ENCODE data around the gene GPS2. TPM values are rescaled to one million over a fixed set of nuclear protein-coding genes. Genes with fewer than 3 reads are reported as not detected.

GPS2 gene
- total RNA-seq, 1 donor from 2014 or later = 76.0 TPM

- Histone ChIP-seq H3K27me3 (ENCODE audit: control insufficient read depth, insufficient read depth, low read length) (peaks cover 47% of the 10 kb centered on the region), H3K4me3 (ENCODE audit: low read depth, low read length) (peak overlapping the region; percentile 31), H3K36me3 (ENCODE audit: control insufficient read depth, insufficient read depth, low read length) (no peaks in the 10 kb centered on the region)
- TF ChIP-seq, protein P1, sequence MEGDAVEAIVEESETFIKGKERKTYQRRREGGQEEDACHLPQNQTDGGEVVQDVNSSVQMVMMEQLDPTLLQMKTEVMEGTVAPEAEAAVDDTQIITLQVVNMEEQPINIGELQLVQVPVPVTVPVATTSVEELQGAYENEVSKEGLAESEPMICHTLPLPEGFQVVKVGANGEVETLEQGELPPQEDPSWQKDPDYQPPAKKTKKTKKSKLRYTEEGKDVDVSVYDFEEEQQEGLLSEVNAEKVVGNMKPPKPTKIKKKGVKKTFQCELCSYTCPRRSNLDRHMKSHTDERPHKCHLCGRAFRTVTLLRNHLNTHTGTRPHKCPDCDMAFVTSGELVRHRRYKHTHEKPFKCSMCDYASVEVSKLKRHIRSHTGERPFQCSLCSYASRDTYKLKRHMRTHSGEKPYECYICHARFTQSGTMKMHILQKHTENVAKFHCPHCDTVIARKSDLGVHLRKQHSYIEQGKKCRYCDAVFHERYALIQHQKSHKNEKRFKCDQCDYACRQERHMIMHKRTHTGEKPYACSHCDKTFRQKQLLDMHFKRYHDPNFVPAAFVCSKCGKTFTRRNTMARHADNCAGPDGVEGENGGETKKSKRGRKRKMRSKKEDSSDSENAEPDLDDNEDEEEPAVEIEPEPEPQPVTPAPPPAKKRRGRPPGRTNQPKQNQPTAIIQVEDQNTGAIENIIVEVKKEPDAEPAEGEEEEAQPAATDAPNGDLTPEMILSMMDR (IDR thresholded peaks at IDR 0.05; ENCODE audit: insufficient read depth, low read length, poor library complexity, severe bottlenecking) = no peak
- no peak for DNase-seq (ENCODE audit: low read depth)
Observed at GRCh38 chr17:7281953-7282751, 33.0 kb downstream of the GPS2 start.

- Histone ChIP-seq H3K36me3 (ENCODE audit: control insufficient read depth, insufficient read depth, low read length) (no peaks in the 10 kb centered on the region), H3K27me3 (ENCODE audit: control insufficient read depth, insufficient read depth, low read length) (peaks cover 40% of the 10 kb centered on the region), H3K4me3 (ENCODE audit: low read depth, low read length) (peak within 1 kb of the TSS; percentile 31)
- TF ChIP-seq, protein P1 (IDR thresholded peaks at IDR 0.05; ENCODE audit: insufficient read depth, low read length, poor library complexity, severe bottlenecking) = no peak
- peak; percentile 62 for DNase-seq (ENCODE audit: low read depth)
Observed at GRCh38 chr17:7281074-7281952, 33.8 kb downstream of the GPS2 start, which contains the start of gene SLC2A4. SLC2A4 (plus strand) TSS chr17:7281718; CDS start chr17:7281935, 217 bp downstream.

DNA sequence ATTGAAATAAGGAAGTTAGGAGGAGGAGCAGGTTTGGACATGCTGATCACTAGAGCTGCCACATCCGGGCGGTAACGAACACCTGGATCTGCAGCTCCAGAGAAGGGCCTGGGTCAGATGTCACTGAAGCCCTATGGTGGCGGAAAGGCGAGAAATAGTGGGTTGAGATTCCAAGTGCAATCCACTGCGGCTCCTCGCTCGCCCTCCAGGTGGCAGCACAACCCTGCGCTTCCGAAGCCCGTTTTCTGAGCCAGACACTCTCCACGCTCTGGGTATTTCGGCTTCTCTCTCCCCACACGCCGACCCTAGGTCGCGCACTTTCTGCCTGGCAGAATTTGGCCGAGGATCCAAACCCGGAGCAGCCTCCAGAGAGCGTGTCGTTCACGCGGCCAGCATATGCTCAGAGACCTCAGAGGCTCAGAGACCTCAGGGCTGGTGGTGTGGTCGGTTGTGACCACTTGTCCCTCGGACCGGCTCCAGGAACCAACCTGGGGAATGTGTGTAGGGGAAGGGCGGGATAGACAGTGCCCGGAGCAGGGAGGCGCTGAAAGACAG lies 34.6 kb downstream of the GPS2 start:
- Histone ChIP-seq H3K36me3 (ENCODE audit: control insufficient read depth, insufficient read depth, low read length) (no peaks in the 10 kb centered on the region), H3K27me3 (ENCODE audit: control insufficient read depth, insufficient read depth, low read length) (peaks cover 34% of the 10 kb centered on the region), H3K4me3 (ENCODE audit: low read depth, low read length) (no peak overlapping the region)
- TF ChIP-seq, protein P1 (IDR thresholded peaks at IDR 0.05; ENCODE audit: insufficient read depth, low read length, poor library complexity, severe bottlenecking) = peak; percentile 93
- no peak for DNase-seq (ENCODE audit: low read depth)

- Histone ChIP-seq H3K4me3 (ENCODE audit: low read depth, low read length) (no peak overlapping the region), H3K36me3 (ENCODE audit: control insufficient read depth, insufficient read depth, low read length) (no peaks in the 10 kb centered on the region), H3K27me3 (ENCODE audit: control insufficient read depth, insufficient read depth, low read length) (peaks cover 28% of the 10 kb centered on the region)
- TF ChIP-seq, protein P1 (IDR thresholded peaks at IDR 0.05; ENCODE audit: insufficient read depth, low read length, poor library complexity, severe bottlenecking) = no peak
- DNase-seq (ENCODE audit: low read depth) = no peak
Observed at GRCh38 chr17:7279448-7279847, 35.7 kb downstream of the GPS2 start.

- no peak for DNase-seq (ENCODE audit: low read depth)
- TF ChIP-seq, protein P1 (IDR thresholded peaks at IDR 0.05; ENCODE audit: insufficient read depth, low read length, poor library complexity, severe bottlenecking) = no peak
- H3K36me3 ChIP-seq (ENCODE audit: control insufficient read depth, insufficient read depth, low read length) = no peaks in the 10 kb centered on the region
Observed at GRCh38 chr17:7266784-7267183, 48.4 kb downstream of the GPS2 start.

More at GRCh38 chr17:7266784-7267183, 48.4 kb downstream of the GPS2 start:
- Histone ChIP-seq H3K4me3 (ENCODE audit: low read depth, low read length) (no peak overlapping the region), H3K27me3 (ENCODE audit: control insufficient read depth, insufficient read depth, low read length) (peaks cover 9% of the 10 kb centered on the region)
